Smooth muscle cell (in vitro differentiated cells): ENCODE results near the gene COX4I2. TPM values are rescaled to one million over a fixed set of nuclear protein-coding genes. Genes with fewer than 3 reads are reported as not detected.

ENCODE experiments used
- DNase-seq: peaks from one replicate; lab custom pipeline; 2025; ENCODE audit not compliant: unreplicated experiment; lab: John Stamatoyannopoulos, UW
- H2AFZ ChIP-seq: fragments of 200-600 bp; sonication (generic); 2 replicates; pipeline ENCODE4 v1.6.0; 2016; ENCODE audit warnings: antibody characterized with exemption, low read depth, mild to moderate bottlenecking
- H3F3A ChIP-seq: fragments of 200-600 bp; sonication (generic); 2 replicates; pipeline ENCODE4 v1.6.0; 2017; ENCODE audit warnings: antibody characterized with exemption, low read depth
- H3K27ac ChIP-seq: fragments of 200-600 bp; sonication (generic); 2 replicates; pipeline ENCODE4 v1.5.1; 2016; ENCODE audit warnings: low read depth, mild to moderate bottlenecking
- H3K27me3 ChIP-seq: fragments of 200-600 bp; sonication (generic); 2 replicates; pipeline ENCODE4 v1.6.1; 2016; ENCODE audit warnings: low read depth, mild to moderate bottlenecking
- H3K36me3 ChIP-seq: fragments of 200-600 bp; sonication (generic); 2 replicates; pipeline ENCODE4 v1.5.1; 2016; ENCODE audit warnings: low read depth
- H3K4me1 ChIP-seq: fragments of 200-600 bp; sonication (generic); 2 replicates; pipeline ENCODE4 v1.5.1; 2016; ENCODE audit warnings: low read depth
- H3K4me2 ChIP-seq: fragments of 200-600 bp; sonication (generic); 2 replicates; pipeline ENCODE4 v1.6.0; 2016; ENCODE audit warnings: mild to moderate bottlenecking
- H3K4me3 ChIP-seq: fragments of 200-600 bp; sonication (generic); 2 replicates; pipeline ENCODE4 v1.5.1; 2016; ENCODE audit warnings: mild to moderate bottlenecking
- H3K79me2 ChIP-seq: fragments of 200-600 bp; sonication (generic); 2 replicates; pipeline ENCODE4 v1.6.0; 2016; ENCODE audit warnings: low read depth, mild to moderate bottlenecking
- H3K9ac ChIP-seq: fragments of 200-600 bp; sonication (generic); 2 replicates; pipeline ENCODE4 v1.6.0; 2016; ENCODE audit warnings: low read depth
- H3K9me3 ChIP-seq: fragments of 200-600 bp; sonication (generic); replicated peaks from 2 replicates; pipeline ENCODE4 v1.5.1; 2016; ENCODE audit warnings: low read depth
- H4K20me1 ChIP-seq: fragments of 200-600 bp; sonication (generic); 2 replicates; pipeline ENCODE4 v1.6.0; 2016; ENCODE audit warnings: low read depth
- whole genome bisulfite sequencing: methylation state at CpG from one replicate; pipeline ENCODE4 v1.1.7; 2016; ENCODE audit warnings: low lambda C conversion rate; 5-methylcytosine and 5-hydroxymethylcytosine counted together
- microRNA-seq: library from miRNA; unstranded; fragments of <30 nt; microRNA quantifications from one replicate; pipeline ENCODE4, GENCODE V29; 2016; ENCODE audit warnings: borderline number of aligned reads
- polyA plus RNA-seq: library from polyadenylated mRNA; unstranded; fragments of >200 nt; fragmentation: Nextera tagmentation; extraction: Ambion mirVana; gene quantifications from 2 replicates; pipeline ENCODE4 v1.2.1, GENCODE V29; 2016
- small RNA-seq: library from RNA; depleted of rRNA; stranded (forward); fragments of <200 nt; gene quantifications from one replicate; pipeline ENCODE3, GENCODE V24; 2014
- total RNA-seq: library from RNA; depleted of rRNA; stranded (reverse); fragments of >200 nt; gene quantifications from 2 replicates; pipeline ENCODE4 v1.2.3, GENCODE V29; 2014
- TF ChIP-seq, protein P1 (sequence below): fragments of 200-600 bp; sonication (generic); IDR thresholded peaks from 2 replicates; pipeline ENCODE4 v1.5.1; 2017; ENCODE audit warnings: borderline replicate concordance, mild to moderate bottlenecking, antibody characterized with exemption; ENCODE audit not compliant: insufficient read depth, poor library complexity, severe bottlenecking

The COX4I2 gene
- total and polyA plus RNA-seq, 2 experiments from 2014 or later: 0.80 TPM; not detected in 1

- H2AFZ ChIP-seq: no peak overlapping the region
- H3K79me2 ChIP-seq: peaks cover 59% of the 10 kb centered on the region
- no peak overlapping the region for H3K27ac ChIP-seq
- H3K4me1 ChIP-seq: peaks cover 16% of the 10 kb centered on the region
- H3K9me3 ChIP-seq: no peaks in the 10 kb centered on the region
- DNase-seq: no peak
- H3K4me2 ChIP-seq: no peak overlapping the region
- 66% methylated on average over 4 of the region's 4 CpGs for WGBS
- no peak overlapping the region for H3K9ac ChIP-seq
- H3K36me3 ChIP-seq: no peaks in the 10 kb centered on the region
- TF ChIP-seq, protein P1, sequence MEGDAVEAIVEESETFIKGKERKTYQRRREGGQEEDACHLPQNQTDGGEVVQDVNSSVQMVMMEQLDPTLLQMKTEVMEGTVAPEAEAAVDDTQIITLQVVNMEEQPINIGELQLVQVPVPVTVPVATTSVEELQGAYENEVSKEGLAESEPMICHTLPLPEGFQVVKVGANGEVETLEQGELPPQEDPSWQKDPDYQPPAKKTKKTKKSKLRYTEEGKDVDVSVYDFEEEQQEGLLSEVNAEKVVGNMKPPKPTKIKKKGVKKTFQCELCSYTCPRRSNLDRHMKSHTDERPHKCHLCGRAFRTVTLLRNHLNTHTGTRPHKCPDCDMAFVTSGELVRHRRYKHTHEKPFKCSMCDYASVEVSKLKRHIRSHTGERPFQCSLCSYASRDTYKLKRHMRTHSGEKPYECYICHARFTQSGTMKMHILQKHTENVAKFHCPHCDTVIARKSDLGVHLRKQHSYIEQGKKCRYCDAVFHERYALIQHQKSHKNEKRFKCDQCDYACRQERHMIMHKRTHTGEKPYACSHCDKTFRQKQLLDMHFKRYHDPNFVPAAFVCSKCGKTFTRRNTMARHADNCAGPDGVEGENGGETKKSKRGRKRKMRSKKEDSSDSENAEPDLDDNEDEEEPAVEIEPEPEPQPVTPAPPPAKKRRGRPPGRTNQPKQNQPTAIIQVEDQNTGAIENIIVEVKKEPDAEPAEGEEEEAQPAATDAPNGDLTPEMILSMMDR: no peak
- H3F3A ChIP-seq: peaks cover 8% of the 10 kb centered on the region
- no peaks in the 10 kb centered on the region for H3K27me3 ChIP-seq
- H3K4me3 ChIP-seq: no peak overlapping the region
- H4K20me1 ChIP-seq: peaks cover 21% of the 10 kb centered on the region
Measured at GRCh38 chr20:31693987-31694661, 56.4 kb downstream of the COX4I2 start.

Small RNA genes lying within 50 kb of the gene (microRNA-seq; reads per million reads assigned to microRNA genes)
- gene MIR3193: not detected

Small RNA genes lying within 50 kb of the gene (small RNA-seq; reads per million reads assigned to genes)
- gene MIR3193: not detected

Other genes with a start within 250 kb of the COX4I2 start
- gene DEFB119, start 247.3 kb upstream of the COX4I2 start, total RNA-seq: not detected in 2 replicates
- not detected in 2 replicates for gene DEFB119, start 247.3 kb upstream of the COX4I2 start, polyA plus RNA-seq
- not detected in 2 replicates for gene DEFB121, start 231.7 kb upstream of the COX4I2 start, total RNA-seq
- not detected in 2 replicates for gene DEFB121, start 231.7 kb upstream of the COX4I2 start, polyA plus RNA-seq
- not detected in 2 replicates for gene DEFB123, start 197.3 kb upstream of the COX4I2 start, total RNA-seq
- not detected in 2 replicates for gene DEFB123, start 197.3 kb upstream of the COX4I2 start, polyA plus RNA-seq
- gene DEFB124, start 162.8 kb upstream of the COX4I2 start, total RNA-seq: not detected in 2 replicates
- not detected in 2 replicates for gene DEFB124, start 162.8 kb upstream of the COX4I2 start, polyA plus RNA-seq
- 0.85 TPM in 1 of 2 replicates, not detected in the other for gene REM1, start 162.6 kb upstream of the COX4I2 start, total RNA-seq
- 1.1 and 1.4 TPM in 2 replicates for gene REM1, start 162.6 kb upstream of the COX4I2 start, polyA plus RNA-seq
- 165 and 210 TPM in 2 replicates for gene HM13, start 123.5 kb upstream of the COX4I2 start, total RNA-seq
- 336 and 397 TPM in 2 replicates for gene HM13, start 123.5 kb upstream of the COX4I2 start, polyA plus RNA-seq
- 396 and 414 TPM in 2 replicates for gene ID1, start 32.6 kb upstream of the COX4I2 start, total RNA-seq
- gene ID1, start 32.6 kb upstream of the COX4I2 start, polyA plus RNA-seq: 87.6 and 182 TPM in 2 replicates
- gene BCL2L1, start 85.0 kb downstream of the COX4I2 start, total RNA-seq: 35.5 and 47.0 TPM in 2 replicates
- 24.8 and 41.1 TPM in 2 replicates for gene BCL2L1, start 85.0 kb downstream of the COX4I2 start, polyA plus RNA-seq
- gene TPX2, start 101.4 kb downstream of the COX4I2 start, total RNA-seq: 24.5 and 28.3 TPM in 2 replicates
- gene TPX2, start 101.4 kb downstream of the COX4I2 start, polyA plus RNA-seq: 18.7 and 21.7 TPM in 2 replicates
- 0.09 and 0.54 TPM in 2 replicates for gene MYLK2, start 181.4 kb downstream of the COX4I2 start, total RNA-seq
- 0.22 TPM in 1 of 2 replicates, not detected in the other for gene MYLK2, start 181.4 kb downstream of the COX4I2 start, polyA plus RNA-seq
- gene FOXS1, start 207.7 kb downstream of the COX4I2 start, total RNA-seq: 0.09 and 2.6 TPM in 2 replicates
- gene FOXS1, start 207.7 kb downstream of the COX4I2 start, polyA plus RNA-seq: 2.1 and 3.3 TPM in 2 replicates
- gene DUSP15, start 232.6 kb downstream of the COX4I2 start, total RNA-seq: 10.2 and 13.6 TPM in 2 replicates
- gene DUSP15, start 232.6 kb downstream of the COX4I2 start, polyA plus RNA-seq: 3.7 and 6.2 TPM in 2 replicates
- not detected in 2 replicates for gene TTLL9, start 232.7 kb downstream of the COX4I2 start, total RNA-seq
- gene TTLL9, start 232.7 kb downstream of the COX4I2 start, polyA plus RNA-seq: 0.13 and 0.18 TPM in 2 replicates